Cerebellar cortex (tissue), 1 donor: Measurements from ENCODE around the gene GMCL2.
"Not testable (repeated sequence)": the region's sequence is repeated elsewhere in the genome, so short reads cannot be mapped to it uniquely, and the experiment has no call there.

Experiments used
- DNase-seq: peaks from one replicate; pipeline ENCODE4 v3.0.0-alpha.2; 2015; ENCODE audit warnings: low spot score

GMCL2 gene

GRCh38 chr5:178187014-178187413 is at the start of gene GMCL2:
Gene GMCL2, minus strand, starts transcription at chr5:178187371. Its CDS starts 72 bp downstream, at chr5:178187299.
- no peak for DNase-seq

DNA sequence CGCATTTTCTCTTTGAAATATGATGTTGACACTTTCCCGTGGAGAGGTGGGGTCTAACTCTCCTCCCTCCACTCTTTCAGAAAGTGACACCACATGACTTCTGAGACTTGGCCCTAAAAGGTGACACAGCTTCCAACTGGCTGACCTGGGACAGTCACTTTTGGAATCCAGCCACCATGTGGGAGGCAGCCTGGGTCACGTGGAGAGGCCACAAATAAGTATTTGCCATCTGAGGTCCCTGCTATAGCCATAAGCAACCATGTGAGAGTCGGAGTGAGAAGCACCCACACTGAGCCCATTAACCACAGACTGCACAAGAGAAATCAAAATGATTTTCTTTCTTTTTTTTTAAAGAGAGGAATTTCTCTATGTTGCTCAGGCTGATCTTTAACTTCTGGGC is 49.5 kb upstream of the GMCL2 start:
- DNase-seq: no peak

- DNase-seq: no peak
These were observed 49.0 kb upstream of the GMCL2 start for GRCh38 chr5:178236126-178236525.

GRCh38 chr5:178235588-178235974 is 48.4 kb upstream of the GMCL2 start:
- DNase-seq: no peak

DNA sequence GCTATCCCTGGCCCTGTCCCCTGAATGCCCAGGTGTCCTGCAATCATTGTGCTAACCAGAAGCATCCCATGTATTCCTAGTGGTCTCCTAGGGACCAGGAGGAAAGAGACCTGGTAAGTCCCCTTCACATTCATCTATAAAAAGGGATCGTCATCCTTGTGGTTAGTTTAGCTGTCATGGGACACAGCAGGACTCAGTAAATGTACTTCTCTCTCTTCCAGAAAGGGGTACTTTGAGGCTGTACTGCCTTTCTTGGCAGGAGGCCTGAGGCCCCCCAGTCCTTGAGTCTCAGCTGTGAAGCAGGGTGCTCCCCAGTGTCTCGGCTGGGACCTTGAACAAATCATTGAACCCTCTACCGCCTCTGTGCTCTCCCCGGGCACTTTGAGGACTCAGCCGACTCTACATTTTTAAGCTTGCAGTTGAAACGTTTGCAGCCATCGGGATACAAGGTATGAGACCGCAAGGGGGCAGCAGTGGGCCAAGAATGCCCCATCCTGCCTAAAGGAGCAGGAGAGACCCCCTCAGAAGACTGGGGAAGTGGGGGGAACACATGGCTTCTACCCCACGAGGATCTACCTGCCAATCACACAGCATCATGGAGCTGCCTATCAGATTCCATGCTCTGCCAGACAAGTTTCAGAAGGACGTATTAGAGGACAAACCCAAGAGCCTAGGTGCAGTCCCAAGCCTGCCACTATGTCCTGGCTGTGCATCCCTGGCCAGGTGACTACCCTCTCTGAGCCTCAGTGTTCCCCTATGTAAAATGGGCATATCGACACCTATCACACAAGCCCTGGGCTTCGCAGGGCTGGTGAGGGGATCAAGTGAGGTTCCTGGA is 47.8 kb upstream of the GMCL2 start:
- peak; percentile 77 for DNase-seq

- DNase-seq: no peak
These were observed 47.1 kb upstream of the GMCL2 start for GRCh38 chr5:178234121-178234749.

GRCh38 chr5:178232920-178233429 is 45.8 kb upstream of the GMCL2 start:
- DNase-seq: no peak

DNA sequence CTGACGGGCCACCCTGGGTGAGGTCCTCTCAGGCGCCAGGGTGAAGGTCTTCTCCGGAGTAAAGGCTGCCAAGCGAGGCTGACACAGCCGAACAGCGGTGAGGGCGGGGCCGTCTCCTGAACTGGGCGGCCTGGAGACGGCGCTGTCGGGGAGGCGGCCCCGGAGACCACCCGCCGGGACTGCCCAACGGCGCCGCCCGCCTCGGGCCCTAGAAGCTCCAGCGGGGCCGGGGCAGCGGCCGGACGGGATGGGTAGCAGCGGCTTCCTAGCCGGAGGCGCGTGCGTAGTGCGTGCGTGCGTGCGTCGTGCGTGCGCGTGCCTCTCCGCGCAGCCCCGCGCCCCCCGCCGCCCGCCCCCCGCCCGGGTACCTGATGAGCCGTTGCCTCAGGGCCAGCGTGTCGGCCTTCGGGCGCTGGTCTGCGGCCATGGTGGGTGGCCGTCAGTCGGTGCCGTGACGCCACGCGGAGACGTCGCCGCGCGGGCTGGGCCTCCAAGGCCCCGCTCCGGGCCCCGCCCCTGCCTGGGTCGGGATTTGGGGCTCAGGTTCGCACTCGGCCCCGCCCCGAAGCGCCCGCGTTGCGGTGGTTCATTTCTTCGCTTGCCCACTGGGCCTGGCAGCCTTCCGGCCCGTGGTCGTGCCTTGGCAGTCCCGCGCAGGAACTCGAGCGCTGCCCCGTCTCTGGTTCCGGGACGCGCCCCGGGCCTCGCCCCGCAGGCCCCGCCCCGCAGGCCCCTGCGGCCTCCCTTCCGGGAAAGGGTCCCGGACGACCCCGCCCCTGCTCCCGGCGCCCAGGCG is 45.2 kb upstream of the GMCL2 start, which contains the start of gene PHYKPL:
Gene PHYKPL, minus strand, starts transcription at position 679 of the 796 bp plus-strand sequence. Its CDS starts 252 bp downstream, at position 427.
- peak; percentile 63 for DNase-seq

DNA sequence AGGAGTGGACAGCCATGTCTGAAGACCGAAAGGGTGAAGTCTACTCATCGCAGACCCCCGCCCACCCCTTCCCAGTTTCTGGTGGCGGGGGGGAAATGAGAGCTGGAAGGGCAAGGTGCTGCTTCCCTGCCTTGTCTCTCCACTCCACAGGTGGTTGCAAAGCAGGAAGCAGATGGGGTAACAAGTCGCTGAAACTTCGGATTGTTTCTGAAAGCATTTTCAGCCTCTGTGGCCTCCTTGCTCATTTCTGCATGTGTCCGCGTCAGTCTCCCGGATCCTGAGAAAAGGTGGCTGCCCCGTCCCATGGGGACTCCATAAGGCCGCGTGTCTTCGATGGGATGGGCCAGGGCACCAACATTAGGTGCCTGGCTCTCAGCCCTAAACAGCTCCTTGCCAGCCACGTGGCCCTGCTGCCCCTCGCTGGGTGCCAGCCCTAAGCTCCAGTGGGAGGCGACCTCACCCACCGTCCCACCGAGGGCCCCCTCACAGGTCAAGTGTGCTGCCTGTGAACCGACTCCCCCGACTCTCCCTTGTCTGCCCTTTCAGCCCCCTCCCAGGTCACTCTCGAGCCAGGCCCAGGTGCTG is 44.5 kb upstream of the GMCL2 start:
- DNase-seq: no peak

- no peak for DNase-seq
These were observed 43.8 kb upstream of the GMCL2 start for GRCh38 chr5:178230879-178231538.

GRCh38 chr5:178229861-178230260 is 42.7 kb upstream of the GMCL2 start:
- DNase-seq: no peak

DNA sequence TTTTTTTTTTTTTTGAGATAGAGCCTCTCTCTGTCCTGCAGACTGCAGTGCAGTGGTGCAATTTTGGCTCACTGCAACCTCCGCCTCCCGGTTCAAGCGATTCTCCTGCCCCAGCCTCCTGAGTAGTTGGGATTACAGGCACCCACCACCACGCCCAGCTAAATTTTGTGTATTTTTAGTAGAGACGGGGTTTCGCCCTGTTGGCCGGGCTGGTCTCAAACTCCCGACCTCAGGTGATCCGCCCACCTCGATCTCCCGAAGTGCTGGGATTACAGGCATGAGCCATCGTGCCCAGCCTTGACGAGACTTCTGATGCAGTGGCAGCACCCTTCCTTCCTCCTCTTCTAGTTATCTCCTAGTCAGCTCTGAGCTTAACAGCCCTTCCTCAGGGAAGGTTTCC is 41.9 kb upstream of the GMCL2 start:
- DNase-seq: not testable (repeated sequence)

DNA sequence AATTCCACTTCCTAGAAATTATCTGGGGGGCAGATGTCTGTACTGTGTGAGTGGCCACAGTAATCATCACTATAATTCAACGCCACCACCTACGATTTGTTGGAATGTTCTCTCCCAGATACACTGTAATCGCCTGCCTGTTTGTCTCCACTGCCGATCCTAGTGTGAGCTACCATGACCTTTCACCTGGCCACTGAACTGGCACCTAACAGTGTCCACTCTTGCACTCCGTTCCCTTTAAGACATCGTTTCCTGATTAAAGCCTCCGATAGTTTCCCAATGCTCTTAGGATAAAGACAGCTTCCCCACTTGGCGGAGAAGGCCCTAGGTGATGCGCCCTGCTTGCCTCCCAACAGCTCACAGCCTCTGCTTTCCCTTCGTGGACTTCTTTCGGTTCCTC is 41.4 kb upstream of the GMCL2 start:
- DNase-seq: no peak

- no peak for DNase-seq
These were observed 40.8 kb upstream of the GMCL2 start for GRCh38 chr5:178227929-178228328.

- DNase-seq: no peak
These were observed 40.0 kb upstream of the GMCL2 start for GRCh38 chr5:178227138-178227659.

- DNase-seq: no peak
These were observed 38.0 kb upstream of the GMCL2 start for GRCh38 chr5:178225174-178225573.

DNA sequence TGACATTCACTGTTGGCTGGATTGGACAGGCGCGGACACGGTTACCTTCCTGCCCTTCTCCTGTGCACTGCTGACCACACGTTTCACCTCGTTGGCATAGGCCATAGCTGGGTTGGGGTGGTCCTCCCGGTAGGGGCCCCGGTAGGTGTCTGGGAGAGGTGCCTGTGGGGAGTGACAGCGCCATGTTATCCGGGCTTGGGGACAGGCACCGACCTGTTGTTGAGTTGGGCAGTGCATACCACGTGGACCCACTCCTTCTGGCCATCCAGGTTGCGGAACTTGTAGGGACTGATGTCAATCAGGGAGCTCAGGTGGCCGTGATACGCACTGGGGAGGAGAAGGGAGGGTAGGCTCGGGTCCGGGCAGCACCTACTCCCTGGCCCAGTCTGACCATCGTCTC is 37.2 kb upstream of the GMCL2 start:
- DNase-seq: no peak

- no peak for DNase-seq
These were observed 36.7 kb upstream of the GMCL2 start for GRCh38 chr5:178223828-178224335.

GRCh38 chr5:178223196-178223773 is 36.1 kb upstream of the GMCL2 start:
- no peak for DNase-seq

GRCh38 chr5:178222292-178222691 is 35.1 kb upstream of the GMCL2 start:
- DNase-seq: no peak

GRCh38 chr5:178221853-178222252 is 34.7 kb upstream of the GMCL2 start:
- DNase-seq: no peak
